SU-DHL-6 (cell line): Measurements from ENCODE around the gene RARB.

Experiments
- H2AFZ ChIP-seq: fragments of 200-600 bp; sonication (generic); 2 replicates; pipeline ENCODE4 v1.6.1; 2014; ENCODE audit warnings: low read depth, mild to moderate bottlenecking, moderate library complexity, mixed read lengths, antibody characterized with exemption, low read length; ENCODE audit not compliant: severe bottlenecking
- H3F3A ChIP-seq: fragments of 200-600 bp; shearing (Covaris generic); 2 replicates; pipeline ENCODE4 v1.6.0; 2016; ENCODE audit warnings: antibody characterized with exemption, mild to moderate bottlenecking; ENCODE audit not compliant: insufficient read depth
- H3K27ac ChIP-seq: fragments of 200-600 bp; sonication (generic); 2 replicates; pipeline ENCODE4 v1.5.1; 2016; ENCODE audit warnings: low read depth, mild to moderate bottlenecking, low read length, moderate library complexity, mixed read lengths
- H3K27me3 ChIP-seq: fragments of 200-600 bp; sonication (generic), shearing (Covaris generic); 2 replicates; pipeline ENCODE4 v1.6.0; 2014; ENCODE audit warnings: mild to moderate bottlenecking, low read length
- H3K36me3 ChIP-seq: fragments of 200-600 bp; sonication (generic); 2 replicates; pipeline ENCODE4 v1.6.1; 2014; ENCODE audit warnings: mild to moderate bottlenecking, low read length, mixed read lengths
- H3K4me2 ChIP-seq: fragments of 300-600, 200-600 bp; shearing (Covaris generic), sonication (generic); 2 replicates; pipeline ENCODE4 v1.6.0; 2014; ENCODE audit warnings: low read length, low read depth, mild to moderate bottlenecking; ENCODE audit not compliant: poor library complexity, severe bottlenecking
- H3K4me3 ChIP-seq: fragments of 200-600 bp; sonication (generic); 2 replicates; pipeline ENCODE4 v1.5.1; 2014; ENCODE audit warnings: antibody characterized with exemption, low read length, mild to moderate bottlenecking, mixed read lengths; ENCODE audit not compliant: insufficient read depth, poor library complexity, severe bottlenecking
- H3K79me2 ChIP-seq: fragments of 200-600 bp; sonication (generic); 2 replicates; pipeline ENCODE4 v1.6.1; 2014; ENCODE audit warnings: mild to moderate bottlenecking, low read length, moderate library complexity; ENCODE audit not compliant: insufficient read depth
- H3K9ac ChIP-seq: fragments of 200-600 bp; sonication (generic); 2 replicates; pipeline ENCODE4 v1.7.0; 2014; ENCODE audit warnings: mild to moderate bottlenecking, low read length
- H3K9me2 ChIP-seq: fragments of 200-600 bp; sonication (generic); replicated peaks from 2 replicates; pipeline ENCODE4 v1.6.1; 2014; ENCODE audit warnings: low read length; ENCODE audit not compliant: insufficient read depth
- H3K9me3 ChIP-seq: fragments of 200-600 bp; sonication (generic); 2 replicates; pipeline ENCODE4 v1.6.1; 2014; ENCODE audit warnings: low read length, mixed read lengths; ENCODE audit not compliant: insufficient read depth
- H4K20me1 ChIP-seq: fragments of 200-600 bp; sonication (generic); 2 replicates; pipeline ENCODE4 v1.6.1; 2014; ENCODE audit warnings: low read depth, mild to moderate bottlenecking, antibody characterized with exemption, low read length, moderate library complexity, mixed read lengths
- EZH2phosphoT487 ChIP-seq: fragments of 200-600 bp; sonication (generic), shearing (Covaris generic); conservative IDR thresholded peaks from 2 replicates; pipeline ENCODE4 v1.6.1; 2018; ENCODE audit warnings: mild to moderate bottlenecking, antibody characterized with exemption, low read length, moderate library complexity, mixed read lengths
- TF ChIP-seq, protein P1 (sequence below): fragments of 200-600 bp; sonication (generic); IDR thresholded peaks from one replicate; pipeline ENCODE4 v1.5.1; 2017; ENCODE audit warnings: antibody characterized with exemption, mild to moderate bottlenecking, low read length, moderate library complexity; ENCODE audit not compliant: insufficient read depth, poor library complexity, severe bottlenecking

Gene RARB

GRCh38 chr3:25497096-25497495 is 69.0 kb downstream of the RARB start:
- Histone ChIP-seq H3K9ac (no peak overlapping the region), H4K20me1 (no peaks in the 10 kb centered on the region), H3K27me3 (no peaks in the 10 kb centered on the region), H3K9me2 (no peaks in the 10 kb centered on the region), H3K4me3 (no peak overlapping the region), H3K4me2 (no peak overlapping the region), H3K27ac (no peak overlapping the region), H3K36me3 (no peaks in the 10 kb centered on the region), H3K9me3 (no peaks in the 10 kb centered on the region), H3K79me2 (no peaks in the 10 kb centered on the region), H2AFZ (no peak overlapping the region), H3F3A (no peaks in the 10 kb centered on the region)
- TF ChIP-seq EZH2phosphoT487, result no peak
- TF ChIP-seq, protein P1, sequence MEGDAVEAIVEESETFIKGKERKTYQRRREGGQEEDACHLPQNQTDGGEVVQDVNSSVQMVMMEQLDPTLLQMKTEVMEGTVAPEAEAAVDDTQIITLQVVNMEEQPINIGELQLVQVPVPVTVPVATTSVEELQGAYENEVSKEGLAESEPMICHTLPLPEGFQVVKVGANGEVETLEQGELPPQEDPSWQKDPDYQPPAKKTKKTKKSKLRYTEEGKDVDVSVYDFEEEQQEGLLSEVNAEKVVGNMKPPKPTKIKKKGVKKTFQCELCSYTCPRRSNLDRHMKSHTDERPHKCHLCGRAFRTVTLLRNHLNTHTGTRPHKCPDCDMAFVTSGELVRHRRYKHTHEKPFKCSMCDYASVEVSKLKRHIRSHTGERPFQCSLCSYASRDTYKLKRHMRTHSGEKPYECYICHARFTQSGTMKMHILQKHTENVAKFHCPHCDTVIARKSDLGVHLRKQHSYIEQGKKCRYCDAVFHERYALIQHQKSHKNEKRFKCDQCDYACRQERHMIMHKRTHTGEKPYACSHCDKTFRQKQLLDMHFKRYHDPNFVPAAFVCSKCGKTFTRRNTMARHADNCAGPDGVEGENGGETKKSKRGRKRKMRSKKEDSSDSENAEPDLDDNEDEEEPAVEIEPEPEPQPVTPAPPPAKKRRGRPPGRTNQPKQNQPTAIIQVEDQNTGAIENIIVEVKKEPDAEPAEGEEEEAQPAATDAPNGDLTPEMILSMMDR, result no peak

DNA sequence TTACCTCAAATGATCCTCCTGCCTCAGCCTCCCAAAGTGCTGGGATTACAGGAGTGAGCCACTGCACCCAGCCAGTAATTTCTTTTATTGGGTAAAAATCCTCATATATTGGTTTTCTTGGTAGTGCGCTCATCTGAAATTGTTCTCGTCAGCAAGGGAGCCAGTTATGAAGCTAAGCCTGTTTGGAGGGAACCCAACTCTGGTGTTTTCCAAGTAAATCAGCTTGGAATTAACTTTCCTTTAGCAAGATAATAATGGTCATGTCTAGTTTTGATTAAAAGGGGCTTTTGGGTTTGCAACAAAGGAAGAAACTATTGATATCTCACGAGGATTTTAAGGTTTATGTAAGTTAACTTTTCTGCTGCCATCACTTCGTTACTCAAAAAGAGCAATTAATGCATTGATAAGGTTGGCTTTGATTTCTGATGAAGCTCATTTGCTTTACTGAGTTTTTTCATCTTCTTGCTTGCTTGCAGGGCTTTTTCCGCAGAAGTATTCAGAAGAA is 72.7 kb downstream of the RARB start:
- Histone ChIP-seq H3K79me2 (no peaks in the 10 kb centered on the region), H2AFZ (no peak overlapping the region), H3K9me3 (no peaks in the 10 kb centered on the region), H3K4me2 (no peak overlapping the region), H3K36me3 (no peaks in the 10 kb centered on the region), H4K20me1 (no peaks in the 10 kb centered on the region), H3K9ac (no peak overlapping the region), H3K4me3 (no peak overlapping the region), H3K27ac (no peak overlapping the region), H3K27me3 (no peaks in the 10 kb centered on the region), H3F3A (no peaks in the 10 kb centered on the region), H3K9me2 (no peaks in the 10 kb centered on the region)
- TF ChIP-seq, protein P1, result no peak
- TF ChIP-seq EZH2phosphoT487, result no peak

DNA sequence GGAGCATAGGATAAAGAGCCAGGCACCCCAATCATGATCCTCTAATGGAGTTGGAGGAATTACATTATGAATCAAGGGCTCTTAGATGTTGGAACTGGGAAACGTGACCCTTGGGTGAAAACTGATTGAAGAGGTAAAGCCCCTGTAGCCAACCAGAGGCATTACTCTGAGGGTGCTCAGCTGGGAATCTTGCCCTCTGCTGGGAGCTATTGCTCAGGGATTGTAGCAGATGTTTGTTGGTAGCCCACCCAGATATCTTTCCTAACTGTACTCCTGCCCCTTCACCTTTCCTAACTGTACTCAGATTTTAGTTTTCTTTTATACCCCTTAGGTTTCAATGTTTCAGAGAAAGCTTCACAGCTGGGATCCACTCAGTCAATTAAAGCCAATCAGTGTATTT is 74.2 kb downstream of the RARB start:
- Histone ChIP-seq H3K4me2 (no peak overlapping the region), H3K27ac (no peak overlapping the region)
- no peak for TF ChIP-seq EZH2phosphoT487
- TF ChIP-seq, protein P1, result no peak

DNA sequence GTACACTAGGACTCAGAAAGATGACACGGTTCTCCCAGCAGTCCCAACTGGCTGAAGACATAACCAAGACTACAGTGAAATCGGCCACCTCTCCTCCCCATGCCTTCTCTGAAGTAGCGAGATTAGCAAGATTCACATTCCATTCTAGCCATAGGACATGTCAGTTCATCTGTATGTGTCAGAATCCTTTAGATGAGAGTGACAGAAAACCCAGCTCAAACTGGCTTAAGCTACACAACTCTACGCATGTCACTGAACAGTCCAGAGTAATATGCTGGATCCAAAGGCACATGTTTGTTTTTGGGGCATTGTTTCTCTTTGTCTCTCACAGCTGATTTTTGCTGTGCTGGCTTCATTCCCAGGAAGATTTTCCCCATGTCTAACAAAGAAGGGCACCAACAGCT is 75.8 kb downstream of the RARB start:
- H3K9me3 ChIP-seq, result no peaks in the 10 kb centered on the region
- H3K36me3 ChIP-seq, result no peaks in the 10 kb centered on the region
- no peak overlapping the region for H3K27ac ChIP-seq
- H3K9me2 ChIP-seq, result no peaks in the 10 kb centered on the region
- H3K9ac ChIP-seq, result no peak overlapping the region
- no peaks in the 10 kb centered on the region for H3F3A ChIP-seq
- no peaks in the 10 kb centered on the region for H3K27me3 ChIP-seq
- H3K4me3 ChIP-seq, result no peak overlapping the region
- H3K4me2 ChIP-seq, result no peak overlapping the region
- H4K20me1 ChIP-seq, result no peaks in the 10 kb centered on the region
- no peaks in the 10 kb centered on the region for H3K79me2 ChIP-seq
- no peak overlapping the region for H2AFZ ChIP-seq
- TF ChIP-seq, protein P1, result no peak
- TF ChIP-seq EZH2phosphoT487, result no peak

More for the DNA sequence above, 74.2 kb downstream of the RARB start:
- H3K36me3 ChIP-seq, result no peaks in the 10 kb centered on the region
- no peaks in the 10 kb centered on the region for H3K9me3 ChIP-seq
- no peaks in the 10 kb centered on the region for H3F3A ChIP-seq
- no peaks in the 10 kb centered on the region for H3K79me2 ChIP-seq
- H3K4me3 ChIP-seq, result no peak overlapping the region
- H2AFZ ChIP-seq, result no peak overlapping the region
- H4K20me1 ChIP-seq, result no peaks in the 10 kb centered on the region
- no peaks in the 10 kb centered on the region for H3K27me3 ChIP-seq
- no peak overlapping the region for H3K9ac ChIP-seq
- H3K9me2 ChIP-seq, result no peaks in the 10 kb centered on the region
